C4-2B (cell line): ENCODE data around the gene TGFBR3.

Source experiments
- CTCF ChIP-seq: fragments of 450-650 bp; conservative IDR thresholded peaks from 2 replicates; pipeline ENCODE4 v1.5.1; 2017; ENCODE audit warnings: mild to moderate bottlenecking
- ZFX ChIP-seq: fragments of 450-650 bp; IDR thresholded peaks from 2 replicates; pipeline ENCODE4 v1.6.1; 2017

DNA sequence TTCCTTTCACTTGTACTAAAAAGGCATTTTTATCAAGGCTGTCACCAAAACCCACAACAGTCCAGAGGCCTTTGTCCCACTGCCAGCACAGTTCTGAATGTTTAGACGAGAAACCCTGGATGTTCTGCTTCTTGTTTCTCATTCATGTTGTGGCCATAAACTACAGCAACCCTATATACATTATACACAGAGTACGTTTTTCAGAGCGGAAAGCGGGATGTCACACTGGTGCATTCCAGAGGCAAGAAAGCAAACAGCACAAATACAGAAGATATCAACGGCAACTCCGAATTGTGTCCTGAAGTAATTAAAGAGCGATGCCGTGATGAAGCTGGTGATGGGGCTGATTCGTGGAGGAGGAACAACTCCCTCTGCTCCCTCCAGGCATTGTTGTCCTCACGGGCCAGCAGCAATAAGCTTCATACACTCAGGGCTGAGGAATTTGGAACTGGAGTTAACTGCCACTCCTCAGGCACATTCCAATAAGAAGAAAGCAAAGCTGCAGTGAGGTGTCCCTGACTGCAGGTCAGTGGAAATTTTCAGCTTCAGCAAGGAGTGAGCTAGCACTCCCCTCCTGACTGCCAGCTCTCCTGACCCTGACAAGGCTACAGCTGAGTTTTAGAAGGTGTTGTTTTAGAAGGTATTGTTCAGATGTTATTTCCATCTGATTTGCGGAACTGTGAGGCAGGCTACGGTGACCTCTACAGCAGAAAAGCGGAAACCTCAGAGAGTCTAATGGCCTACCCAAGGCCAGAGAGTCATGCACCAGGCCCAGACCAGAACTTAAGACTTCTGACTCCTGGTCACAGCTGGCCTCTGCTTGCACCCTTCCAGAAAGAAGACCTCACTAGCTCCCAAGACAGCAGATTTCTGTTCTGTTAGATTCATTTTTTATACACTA, 149.0 kb downstream of the TGFBR3 start:
- TF ChIP-seq CTCF: no peak
- TF ChIP-seq ZFX: no peak
